ENCODE results near the gene GADD45B. TPM values are rescaled to one million over a fixed set of nuclear protein-coding genes. Genes with fewer than 3 reads are reported as not detected.
"Not testable (repeated sequence)": the region's sequence is repeated elsewhere in the genome, so short reads cannot be mapped to it uniquely, and the experiment has no call there.

The GADD45B gene
- total and polyA plus RNA-seq, 4 experiments from 2014 or later: 44.9 to 94.4 (median 88.3) TPM

DNA sequence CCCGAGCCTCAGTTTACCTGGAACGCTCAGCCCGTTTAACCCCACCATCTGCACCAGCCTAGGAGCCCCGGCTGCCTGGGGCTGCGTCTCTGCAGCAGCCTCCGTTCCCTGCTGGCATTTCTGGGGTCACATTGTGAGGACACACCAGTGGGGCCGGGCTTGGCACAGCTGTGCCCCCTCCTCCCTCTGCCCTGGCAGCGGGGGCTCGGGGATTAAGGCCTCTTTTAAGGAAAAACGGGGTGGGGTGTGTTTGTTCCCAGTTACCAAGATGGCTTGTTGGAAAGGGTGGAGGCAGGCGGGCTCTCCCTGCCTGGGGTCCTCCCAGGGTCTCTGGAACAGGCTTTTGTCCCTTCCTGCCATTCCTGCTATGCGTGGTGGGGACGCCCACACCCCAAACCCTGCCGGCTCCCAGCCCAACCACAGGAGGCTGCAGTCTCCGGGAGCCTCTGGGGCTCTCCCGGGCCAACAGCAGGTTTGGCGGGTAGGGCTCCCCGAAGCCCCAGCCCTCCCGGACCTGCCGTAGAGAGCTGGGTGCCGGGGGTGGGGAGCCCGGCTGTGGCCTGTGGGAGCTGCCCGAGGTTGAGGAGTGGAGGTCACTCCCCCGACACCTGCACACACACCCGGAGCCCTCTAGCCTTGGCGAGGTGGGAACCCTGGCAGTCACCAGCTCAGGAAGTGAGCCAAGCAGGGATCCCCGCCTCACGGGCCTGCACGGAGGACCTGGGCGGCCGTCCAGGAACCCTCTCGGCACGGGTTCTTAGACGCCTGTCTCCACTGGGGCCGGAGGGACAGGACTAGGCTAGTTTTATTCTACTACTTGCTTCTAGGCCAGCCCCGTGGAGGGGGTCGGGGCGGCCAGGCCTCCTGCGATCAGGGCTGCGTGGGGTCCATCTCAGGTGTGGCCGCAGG, 36.9 kb downstream of the GADD45B start:
- POLR2A ChIA-PET (ENCODE audit: partially characterized antibody): no interaction called here
- no peaks in the 10 kb centered on the region for H3K27me3 Mint-ChIP-seq
- no peak overlapping the region for H3K27ac Mint-ChIP-seq
- Histone ChIP-seq H3K9me3 (ENCODE audit: control insufficient read depth in 1 of 2, low read length in 2 of 2) (no peaks in the 10 kb centered on the region), H3K36me3 (ENCODE audit: insufficient read depth, low read length) (no peaks in the 10 kb centered on the region), H3K4me1 (ENCODE audit: insufficient read depth, low read length) (peaks cover under 1% of the 10 kb centered on the region), H3K27me3 (ENCODE audit: insufficient read depth, low read length) (no peaks in the 10 kb centered on the region), H3K4me3 (ENCODE audit: low read length in 2 of 2) (no peak overlapping the region), H3K27ac (ENCODE audit: low read depth, low read length) (no peak overlapping the region)
- no peak for DNase-seq
- H3K4me1 Mint-ChIP-seq: peaks cover 3 to 8% (median 4%) of the 10 kb centered on the region in 4 donors
- no peaks in the 10 kb centered on the region for H3K9me3 Mint-ChIP-seq
- CTCF ChIA-PET (ENCODE audit: partially characterized antibody): no interaction called here
- no peak overlapping the region for H3K4me3 Mint-ChIP-seq
- no peaks in the 10 kb centered on the region for H3K36me3 Mint-ChIP-seq
- intact Hi-C loops (cut with micrococcal nuclease): no loop called here

DNA sequence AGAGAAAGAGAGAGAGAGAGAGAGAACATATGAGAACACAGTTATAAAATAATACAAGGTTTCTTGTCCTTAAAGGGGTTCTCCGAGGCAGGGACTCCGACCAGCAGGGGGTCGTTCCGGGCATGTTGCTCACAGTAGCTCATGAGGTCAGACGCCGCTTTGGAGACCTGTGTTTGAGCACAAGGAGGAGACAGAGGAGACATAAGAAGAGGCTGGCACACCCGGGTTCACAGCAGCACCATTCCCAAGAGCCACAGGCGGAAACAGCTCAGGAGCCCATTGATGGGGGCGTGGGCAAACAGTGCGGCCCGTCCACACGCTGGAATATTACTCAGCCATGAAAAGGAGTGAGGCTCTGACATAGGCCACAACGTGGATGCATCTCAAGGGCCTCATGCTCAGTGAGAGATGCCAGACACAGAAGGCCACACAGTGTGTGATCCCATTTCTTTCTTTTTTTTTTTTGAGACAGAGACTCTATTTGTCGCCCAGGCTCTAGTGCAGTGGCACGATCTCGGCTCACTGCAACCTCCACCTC, 39.1 kb downstream of the GADD45B start:
- Mint-ChIP-seq H3K4me1 (peaks cover 0 to 10% (median 2%) of the 10 kb centered on the region in 4 donors), H3K27ac (peak overlapping the region in 2 of 7 donors; percentile 64 to 75), H3K9me3 (no peaks in the 10 kb centered on the region), H3K4me3 (no peak overlapping the region), H3K36me3 (no peaks in the 10 kb centered on the region), H3K27me3 (no peaks in the 10 kb centered on the region)
- Histone ChIP-seq H3K27me3 (ENCODE audit: insufficient read depth, low read length) (no peaks in the 10 kb centered on the region), H3K27ac (ENCODE audit: low read depth, low read length) (no peak overlapping the region), H3K4me1 (ENCODE audit: insufficient read depth, low read length) (peaks cover 9% of the 10 kb centered on the region), H3K9me3 (ENCODE audit: control insufficient read depth in 1 of 2, low read length in 2 of 2) (no peaks in the 10 kb centered on the region), H3K4me3 (ENCODE audit: low read length in 2 of 2) (no peak overlapping the region), H3K36me3 (ENCODE audit: insufficient read depth, low read length) (no peaks in the 10 kb centered on the region)
- POLR2A ChIA-PET (ENCODE audit: partially characterized antibody): no interaction called here
- intact Hi-C loops (cut with micrococcal nuclease): no loop called here
- DNase-seq: no peak
- CTCF ChIA-PET (ENCODE audit: partially characterized antibody): interaction anchor here (1.1 kb wide), 1 partner anchor 63 kb away, joined by 3 read pairs; no protein-coding TSS in a partner anchor

DNA sequence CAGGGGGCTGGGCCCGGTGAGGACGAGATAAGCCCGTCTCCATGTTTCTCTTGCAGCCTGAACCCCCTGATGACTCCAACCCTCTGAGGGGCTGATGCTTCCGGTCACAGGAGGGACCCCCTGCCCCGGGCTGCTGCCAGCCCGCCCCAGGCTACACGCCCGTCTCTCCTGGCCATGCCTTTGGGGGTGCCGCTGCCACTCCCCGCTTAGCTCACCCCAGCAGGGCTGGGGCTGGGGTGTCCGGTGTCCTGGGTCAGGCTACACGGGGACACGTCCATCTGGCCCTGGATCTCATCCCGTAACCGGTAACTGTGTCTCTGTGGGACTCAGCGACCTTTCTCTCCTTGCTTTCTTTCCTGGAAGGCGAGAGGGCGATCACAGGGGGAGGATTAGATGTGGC, 40.8 kb downstream of the GADD45B start:
- Histone ChIP-seq H3K9me3 (ENCODE audit: control insufficient read depth in 1 of 2, low read length in 2 of 2) (no peaks in the 10 kb centered on the region), H3K27ac (ENCODE audit: low read depth, low read length) (no peak overlapping the region), H3K4me1 (ENCODE audit: insufficient read depth, low read length) (peaks cover 9% of the 10 kb centered on the region), H3K27me3 (ENCODE audit: insufficient read depth, low read length) (no peaks in the 10 kb centered on the region), H3K36me3 (ENCODE audit: insufficient read depth, low read length) (no peaks in the 10 kb centered on the region), H3K4me3 (ENCODE audit: low read length in 2 of 2) (no peak overlapping the region)
- H3K4me1 Mint-ChIP-seq: peaks cover 0 to 10% (median 2%) of the 10 kb centered on the region in 4 donors
- ChIA-PET CTCF (ENCODE audit: partially characterized antibody) (no interaction called here), POLR2A (ENCODE audit: partially characterized antibody) (interaction anchor here (2.4 kb wide), 1 partner anchor 40 kb away, joined by 9 read pairs; the partner anchor contains the start of gene GADD45B)
- H3K9me3 Mint-ChIP-seq: no peaks in the 10 kb centered on the region
- no peak overlapping the region for H3K4me3 Mint-ChIP-seq
- DNase-seq: no peak
- no peak overlapping the region for H3K27ac Mint-ChIP-seq
- no peaks in the 10 kb centered on the region for H3K27me3 Mint-ChIP-seq
- intact Hi-C loops (cut with micrococcal nuclease): no loop called here
- no peaks in the 10 kb centered on the region for H3K36me3 Mint-ChIP-seq

- Mint-ChIP-seq H3K27me3 (no peaks in the 10 kb centered on the region), H3K4me1 (peaks cover 0 to 10% (median 2%) of the 10 kb centered on the region in 4 donors), H3K9me3 (no peaks in the 10 kb centered on the region), H3K4me3 (no peak overlapping the region), H3K27ac (no peak overlapping the region), H3K36me3 (no peaks in the 10 kb centered on the region)
- POLR2A ChIA-PET (ENCODE audit: partially characterized antibody): interaction anchor here (2.4 to 3.4 kb wide), 2 partner anchors 42 kb away, joined by 9 to 16 read pairs; partner anchors contain the start of gene GADD45B
- Histone ChIP-seq H3K27ac (ENCODE audit: low read depth, low read length) (no peak overlapping the region), H3K4me1 (ENCODE audit: insufficient read depth, low read length) (peaks cover 9% of the 10 kb centered on the region), H3K27me3 (ENCODE audit: insufficient read depth, low read length) (no peaks in the 10 kb centered on the region), H3K36me3 (ENCODE audit: insufficient read depth, low read length) (no peaks in the 10 kb centered on the region), H3K9me3 (ENCODE audit: control insufficient read depth in 1 of 2, low read length in 2 of 2) (no peaks in the 10 kb centered on the region), H3K4me3 (ENCODE audit: low read length in 2 of 2) (no peak overlapping the region)
- intact Hi-C loops (cut with micrococcal nuclease): no loop called here
- CTCF ChIA-PET (ENCODE audit: partially characterized antibody): interaction anchor here (0.9 kb wide), 1 partner anchor 93 kb away, joined by 3 read pairs; no protein-coding TSS in a partner anchor
- DNase-seq: no peak
Observed at GRCh38 chr19:2517881-2518601, 42.1 kb downstream of the GADD45B start.

DNA sequence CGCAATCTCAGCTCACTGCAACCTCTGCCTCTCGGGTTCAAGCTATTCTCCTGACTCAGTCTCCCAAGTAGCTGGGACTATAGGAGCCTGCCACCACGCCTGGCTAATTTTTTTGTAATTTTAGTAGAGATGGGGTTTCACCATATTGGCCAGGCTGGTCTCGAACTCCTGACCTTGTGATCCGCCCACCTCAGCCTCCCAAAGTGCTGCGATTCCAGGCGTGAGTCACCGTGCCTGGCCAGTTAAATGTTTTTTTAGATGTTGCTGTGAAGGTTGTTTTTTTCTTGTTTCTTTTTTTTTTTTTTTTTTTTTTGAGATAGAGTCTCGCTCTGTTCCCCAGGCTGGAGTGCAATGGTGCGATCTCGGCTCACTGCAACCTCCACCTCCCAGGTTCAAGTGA, 42.9 kb downstream of the GADD45B start:
- intact Hi-C loops (cut with micrococcal nuclease); H3K4me1 Mint-ChIP-seq; H3K27ac ChIP-seq (ENCODE audit: low read depth, low read length); H3K4me3 Mint-ChIP-seq; H3K9me3 Mint-ChIP-seq; DNase-seq; H3K36me3 Mint-ChIP-seq; H3K9me3 ChIP-seq (ENCODE audit: control insufficient read depth in 1 of 2, low read length in 2 of 2); H3K27me3 Mint-ChIP-seq; H3K27me3 ChIP-seq (ENCODE audit: insufficient read depth, low read length); H3K27ac Mint-ChIP-seq; H3K4me1 ChIP-seq (ENCODE audit: insufficient read depth, low read length); H3K36me3 ChIP-seq (ENCODE audit: insufficient read depth, low read length); H3K4me3 ChIP-seq (ENCODE audit: low read length in 2 of 2): not testable (repeated sequence)
- CTCF ChIA-PET (ENCODE audit: partially characterized antibody): interaction anchor here (0.7 to 0.9 kb wide), 2 partner anchors 43 to 92 kb away, joined by 3 read pairs; no protein-coding TSS in a partner anchor
- POLR2A ChIA-PET (ENCODE audit: partially characterized antibody): interaction anchor here (0.9 to 3.4 kb wide), 2 partner anchors 16 to 42 kb away, joined by 3 to 16 read pairs; partner anchors contain the start of gene GADD45B

GRCh38 chr19:2519482-2519881, 43.6 kb downstream of the GADD45B start:
- DNase-seq: no peak

More at GRCh38 chr19:2519482-2519881, 43.6 kb downstream of the GADD45B start:
- H3K36me3 Mint-ChIP-seq: no peaks in the 10 kb centered on the region
- CTCF ChIA-PET (ENCODE audit: partially characterized antibody): interaction anchor here (0.7 kb wide), 1 partner anchor 42 kb away, joined by 3 read pairs; no protein-coding TSS in a partner anchor
- no peaks in the 10 kb centered on the region for H3K36me3 ChIP-seq (ENCODE audit: insufficient read depth, low read length)
- peaks cover 9% of the 10 kb centered on the region for H3K4me1 ChIP-seq (ENCODE audit: insufficient read depth, low read length)
- no peaks in the 10 kb centered on the region for H3K9me3 Mint-ChIP-seq
- intact Hi-C loops (cut with micrococcal nuclease): no loop called here
- peaks cover 0 to 10% (median 2%) of the 10 kb centered on the region in 4 donors for H3K4me1 Mint-ChIP-seq
- no peak overlapping the region for H3K4me3 Mint-ChIP-seq
- H3K4me3 ChIP-seq (ENCODE audit: low read length in 2 of 2): no peak overlapping the region
- no peaks in the 10 kb centered on the region for H3K27me3 ChIP-seq (ENCODE audit: insufficient read depth, low read length)
- H3K27me3 Mint-ChIP-seq: no peaks in the 10 kb centered on the region
- no peaks in the 10 kb centered on the region for H3K9me3 ChIP-seq (ENCODE audit: control insufficient read depth in 1 of 2, low read length in 2 of 2)
- no peak overlapping the region for H3K27ac ChIP-seq (ENCODE audit: low read depth, low read length)
- H3K27ac Mint-ChIP-seq: no peak overlapping the region
- POLR2A ChIA-PET (ENCODE audit: partially characterized antibody): interaction anchor here (0.9 to 3.4 kb wide), 2 partner anchors 16 to 43 kb away, joined by 3 to 16 read pairs; partner anchors contain the start of gene GADD45B

Measured in CD4-positive, alpha-beta memory T cell (primary cell).